ENCODE data around the gene ARMH3.
A peak's percentile ranks its signal among the peaks of the same experiment; 100 is the strongest.

ARMH3 gene

DNA sequence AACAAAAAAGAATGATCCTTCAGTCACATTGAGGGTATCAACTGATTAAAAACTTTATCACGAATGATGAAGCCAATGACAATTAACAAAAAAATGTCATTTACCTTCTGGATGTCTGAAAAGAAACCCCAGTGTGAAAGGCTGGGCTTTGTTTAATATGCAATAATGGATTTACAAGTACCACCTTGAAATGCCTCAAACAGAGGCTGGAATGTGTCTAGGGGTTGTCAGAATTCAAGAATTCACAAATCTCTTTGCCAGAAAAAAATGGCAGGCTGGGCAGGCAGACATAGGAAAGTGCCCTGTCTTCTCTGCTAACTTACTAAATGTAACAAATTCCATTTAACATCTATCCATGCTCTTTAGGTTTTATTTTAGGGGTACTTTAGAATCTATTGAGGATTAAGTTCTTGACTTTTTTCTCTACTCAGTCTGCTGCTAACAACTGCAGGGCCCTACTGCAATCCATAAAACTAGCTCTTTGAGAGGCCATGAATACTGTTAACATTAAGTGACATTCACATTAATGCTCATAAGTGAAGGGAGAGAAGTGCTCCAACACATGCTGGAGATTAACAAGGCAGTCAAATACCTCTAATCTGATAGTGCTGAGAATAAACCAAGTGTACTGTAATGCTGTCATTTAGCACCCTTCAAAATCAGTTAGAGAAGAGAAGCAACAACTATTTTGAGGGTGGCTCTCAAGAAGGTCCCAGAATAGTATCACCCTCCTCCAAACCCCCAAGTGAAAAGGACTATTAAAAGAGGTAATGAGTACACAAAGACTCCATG is 169.3 kb downstream of the ARMH3 start:
- TF ChIP-seq, protein P1, sequence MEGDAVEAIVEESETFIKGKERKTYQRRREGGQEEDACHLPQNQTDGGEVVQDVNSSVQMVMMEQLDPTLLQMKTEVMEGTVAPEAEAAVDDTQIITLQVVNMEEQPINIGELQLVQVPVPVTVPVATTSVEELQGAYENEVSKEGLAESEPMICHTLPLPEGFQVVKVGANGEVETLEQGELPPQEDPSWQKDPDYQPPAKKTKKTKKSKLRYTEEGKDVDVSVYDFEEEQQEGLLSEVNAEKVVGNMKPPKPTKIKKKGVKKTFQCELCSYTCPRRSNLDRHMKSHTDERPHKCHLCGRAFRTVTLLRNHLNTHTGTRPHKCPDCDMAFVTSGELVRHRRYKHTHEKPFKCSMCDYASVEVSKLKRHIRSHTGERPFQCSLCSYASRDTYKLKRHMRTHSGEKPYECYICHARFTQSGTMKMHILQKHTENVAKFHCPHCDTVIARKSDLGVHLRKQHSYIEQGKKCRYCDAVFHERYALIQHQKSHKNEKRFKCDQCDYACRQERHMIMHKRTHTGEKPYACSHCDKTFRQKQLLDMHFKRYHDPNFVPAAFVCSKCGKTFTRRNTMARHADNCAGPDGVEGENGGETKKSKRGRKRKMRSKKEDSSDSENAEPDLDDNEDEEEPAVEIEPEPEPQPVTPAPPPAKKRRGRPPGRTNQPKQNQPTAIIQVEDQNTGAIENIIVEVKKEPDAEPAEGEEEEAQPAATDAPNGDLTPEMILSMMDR (conservative IDR thresholded peaks at IDR 0.05; ENCODE audit: control insufficient read depth, insufficient read depth, low read depth, low read length): no peak
- DNase-seq (ENCODE audit: low read depth): no peak
- H3K4me3 ChIP-seq (ENCODE audit: control insufficient read depth, low read depth, low read length): no peak overlapping the region

DNA sequence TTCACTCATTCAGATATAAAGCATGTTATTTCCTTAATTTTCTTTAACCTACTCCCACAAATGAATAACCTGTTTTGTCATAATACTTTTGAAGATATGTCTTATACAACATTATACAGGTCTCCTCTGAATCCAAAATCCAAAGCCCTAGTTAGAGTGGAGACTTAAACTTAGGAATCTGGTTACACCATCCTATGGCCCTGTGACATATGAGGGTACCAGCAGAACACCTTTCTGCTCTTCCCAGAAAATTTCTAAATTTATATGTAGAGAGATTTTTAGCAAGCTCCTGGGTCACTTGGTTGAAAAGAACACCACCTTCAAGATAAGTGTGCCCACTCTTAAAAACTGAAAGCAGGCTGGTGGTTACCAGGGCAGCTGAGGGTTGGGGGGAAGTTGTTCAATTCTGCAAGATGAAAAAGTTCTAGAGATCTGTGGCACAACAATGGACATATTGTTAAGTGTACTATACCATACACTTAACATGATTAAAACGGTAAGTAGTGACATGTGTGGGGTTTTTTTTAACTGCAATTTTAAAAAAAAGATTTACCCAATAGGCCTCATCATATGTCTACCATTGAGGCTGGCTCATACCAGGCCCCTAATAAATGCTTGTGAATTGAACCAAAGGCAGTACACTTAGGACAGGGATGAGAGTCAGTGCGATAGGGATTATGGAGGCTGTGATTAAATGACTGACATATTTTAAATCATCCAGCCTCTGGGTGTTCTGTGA is 174.8 kb downstream of the ARMH3 start:
- TF ChIP-seq, protein P1 (conservative IDR thresholded peaks at IDR 0.05; ENCODE audit: control insufficient read depth, insufficient read depth, low read depth, low read length): no peak
- no peak overlapping the region for H3K4me3 ChIP-seq (ENCODE audit: control insufficient read depth, low read depth, low read length)
- DNase-seq (ENCODE audit: low read depth): no peak

DNA sequence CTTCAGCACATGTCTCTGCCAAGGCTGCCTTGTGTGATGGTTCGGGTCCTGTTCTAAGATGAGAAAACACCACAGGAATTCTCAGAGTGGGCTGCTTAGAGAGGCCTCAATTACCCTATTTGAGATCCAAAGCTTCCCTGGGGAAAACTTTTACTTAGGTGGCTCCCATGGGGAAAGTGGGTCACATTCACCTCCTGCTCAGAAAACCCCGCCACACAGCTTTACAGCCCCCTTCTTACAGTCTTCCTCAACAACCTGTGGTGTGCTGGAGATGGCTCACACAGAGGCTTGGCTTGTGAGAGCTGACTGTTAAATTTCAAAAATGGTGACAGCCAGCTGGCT is 175.8 kb downstream of the ARMH3 start:
- H3K4me3 ChIP-seq (ENCODE audit: control insufficient read depth, low read depth, low read length): no peak overlapping the region
- TF ChIP-seq, protein P1 (conservative IDR thresholded peaks at IDR 0.05; ENCODE audit: control insufficient read depth, insufficient read depth, low read depth, low read length): no peak
- DNase-seq (ENCODE audit: low read depth): no peak

DNA sequence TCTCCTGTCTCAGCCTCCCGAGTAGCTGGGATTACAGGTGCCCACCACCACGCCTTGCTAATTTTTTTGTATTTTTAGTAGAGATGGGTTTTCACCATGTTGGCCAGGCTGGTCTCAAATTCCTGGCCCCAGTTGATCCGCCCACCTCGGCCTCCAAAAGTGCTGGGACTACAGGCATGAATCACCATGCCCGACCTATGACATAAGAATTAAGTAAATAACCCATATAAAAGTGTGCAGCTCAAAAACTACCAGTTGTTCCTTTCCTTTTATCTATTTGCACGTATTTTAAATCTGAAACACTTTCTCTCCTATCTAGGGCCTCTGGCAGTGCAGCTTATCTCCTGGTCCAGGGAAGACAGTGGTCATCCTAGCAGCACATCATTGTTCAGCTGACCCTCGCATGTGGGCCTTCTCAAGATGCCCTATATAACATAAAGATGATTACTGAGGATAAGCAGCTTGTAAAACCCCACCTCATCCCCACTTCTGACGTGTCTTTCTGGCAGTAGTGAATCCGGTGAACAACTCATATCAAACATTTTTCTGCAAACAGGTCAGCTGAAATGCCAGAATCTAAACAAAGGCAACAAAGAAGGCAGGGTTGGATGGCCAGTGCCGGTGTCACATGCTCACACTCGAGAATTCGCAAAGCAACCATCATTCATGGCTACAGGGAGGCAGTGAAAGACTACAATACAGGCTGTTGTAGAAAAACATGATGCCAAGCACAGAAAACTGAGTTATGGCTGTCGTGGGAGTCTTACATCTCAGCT is 176.3 kb downstream of the ARMH3 start:
- TF ChIP-seq, protein P1 (conservative IDR thresholded peaks at IDR 0.05; ENCODE audit: control insufficient read depth, insufficient read depth, low read depth, low read length): no peak
- DNase-seq (ENCODE audit: low read depth): peak; percentile 77
- H3K4me3 ChIP-seq (ENCODE audit: control insufficient read depth, low read depth, low read length): no peak overlapping the region

DNA sequence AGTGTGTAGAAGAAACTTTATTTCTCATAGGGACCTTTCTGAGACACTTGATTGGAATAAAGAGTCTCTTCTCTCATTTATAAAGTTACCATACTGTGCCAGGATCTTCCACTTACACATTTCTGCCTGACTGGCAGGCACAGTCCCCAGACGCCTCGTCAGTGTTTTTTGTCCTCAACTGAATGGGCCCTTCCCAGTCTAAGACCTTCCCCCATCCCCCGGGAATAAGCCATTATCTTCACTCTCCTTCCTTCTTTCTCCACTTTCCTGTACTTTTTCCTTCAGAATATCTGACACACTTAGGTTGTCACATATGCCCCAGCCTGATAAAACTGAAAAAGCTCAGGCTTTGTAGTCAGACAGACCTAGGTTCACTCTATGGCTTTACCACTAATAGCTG is 177.1 kb downstream of the ARMH3 start:
- TF ChIP-seq, protein P1 (conservative IDR thresholded peaks at IDR 0.05; ENCODE audit: control insufficient read depth, insufficient read depth, low read depth, low read length): no peak
- no peak overlapping the region for H3K4me3 ChIP-seq (ENCODE audit: control insufficient read depth, low read depth, low read length)
- no peak for DNase-seq (ENCODE audit: low read depth)

DNA sequence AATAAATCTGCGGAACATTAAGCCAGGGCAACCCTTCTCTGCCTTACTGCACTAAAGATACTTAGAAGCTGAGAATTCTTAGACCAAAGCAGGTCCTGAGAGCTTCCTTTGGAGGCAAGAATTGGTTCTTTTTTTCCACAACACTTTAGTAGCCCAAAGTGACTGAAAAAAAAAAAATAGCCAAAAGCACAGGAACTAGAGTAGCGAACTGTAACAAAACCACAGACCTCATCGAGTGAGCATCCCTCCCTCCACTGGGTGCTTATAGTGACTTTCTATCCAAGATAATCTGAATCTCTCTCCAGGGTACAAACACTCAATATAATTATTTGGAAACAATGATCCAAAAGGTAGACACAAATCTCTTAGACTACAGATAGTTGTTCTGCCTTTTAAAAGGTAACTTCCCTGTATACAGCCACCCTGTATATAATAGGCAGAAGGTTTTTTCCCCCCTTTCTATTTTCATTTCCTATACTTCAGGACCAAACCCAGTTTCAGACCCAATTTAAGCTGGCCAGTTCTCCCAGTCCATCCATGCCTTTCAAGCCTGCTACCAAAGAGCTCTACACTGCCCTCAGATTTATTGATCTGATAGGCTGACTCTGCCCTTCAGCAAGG is 180.8 kb downstream of the ARMH3 start:
- no peak for DNase-seq (ENCODE audit: low read depth)
- TF ChIP-seq, protein P1 (conservative IDR thresholded peaks at IDR 0.05; ENCODE audit: control insufficient read depth, insufficient read depth, low read depth, low read length): no peak
- H3K4me3 ChIP-seq (ENCODE audit: control insufficient read depth, low read depth, low read length): no peak overlapping the region

Measured in fibroblast of mammary gland (primary cell).